ENCODE data around the gene SCAI. TPM values are rescaled to one million over a fixed set of nuclear protein-coding genes. Genes with fewer than 3 reads are reported as not detected.
"Not testable (repeated sequence)": the region's sequence is repeated elsewhere in the genome, so short reads cannot be mapped to it uniquely, and the experiment has no call there.

Gene SCAI
- total RNA-seq, 2 experiments from 2014 or later: 12.6 to 12.8 TPM

GRCh38 chr9:124964604-124965003, 178.7 kb downstream of the SCAI start:
- peak overlapping the region; percentile 92 for H3K27ac Mint-ChIP-seq
- H3K9me3 Mint-ChIP-seq: peaks cover under 1% of the 10 kb centered on the region
- peak overlapping the region; percentile 9 for H3K4me3 Mint-ChIP-seq
- POLR2A ChIA-PET: interaction anchor here (0.6 to 2.9 kb wide), 4 partner anchors 23 to 1324 kb away, joined by 3 to 28 read pairs (median 8); partner anchors contain the start of gene GOLGA1
- H3K36me3 Mint-ChIP-seq: peaks cover 12% of the 10 kb centered on the region
- H3K27me3 Mint-ChIP-seq: no peaks in the 10 kb centered on the region
- no peak for ATAC-seq (ENCODE audit: low read depth)
- peaks cover 18% of the 10 kb centered on the region for H3K4me1 Mint-ChIP-seq
- no peak for DNase-seq

- ATAC-seq (ENCODE audit: low read depth) (no peak), DNase-seq (no peak)
- H3K4me3 Mint-ChIP-seq: peak overlapping the region; percentile 9
- H3K27me3 Mint-ChIP-seq: no peaks in the 10 kb centered on the region
- peak overlapping the region; percentile 69 for H3K27ac Mint-ChIP-seq
- peaks cover 12% of the 10 kb centered on the region for H3K36me3 Mint-ChIP-seq
- peaks cover 18% of the 10 kb centered on the region for H3K4me1 Mint-ChIP-seq
- peaks cover 1% of the 10 kb centered on the region for H3K9me3 Mint-ChIP-seq
- POLR2A ChIA-PET: interaction anchor here (0.6 to 2.9 kb wide), 2 partner anchors 23 to 178 kb away, joined by 3 to 28 read pairs; partner anchors contain the start of gene GOLGA1
Observed at GRCh38 chr9:124964056-124964455, 179.3 kb downstream of the SCAI start.

- no peak for DNase-seq
- POLR2A ChIA-PET: no interaction called here
- Mint-ChIP-seq H3K4me1 (peaks cover 11% of the 10 kb centered on the region), H3K9me3 (peaks cover 1% of the 10 kb centered on the region), H3K27ac (no peak overlapping the region), H3K4me3 (no peak overlapping the region), H3K36me3 (peaks cover 9% of the 10 kb centered on the region), H3K27me3 (no peaks in the 10 kb centered on the region)
- ATAC-seq (ENCODE audit: low read depth): no peak
Observed at GRCh38 chr9:124960409-124960752, 182.9 kb downstream of the SCAI start.

GRCh38 chr9:124959671-124960408, 183.5 kb downstream of the SCAI start:
- ATAC-seq (ENCODE audit: low read depth); H3K27ac Mint-ChIP-seq; H3K4me3 Mint-ChIP-seq; H3K9me3 Mint-ChIP-seq; DNase-seq; H3K36me3 Mint-ChIP-seq; H3K27me3 Mint-ChIP-seq; H3K4me1 Mint-ChIP-seq: not testable (repeated sequence)
- POLR2A ChIA-PET: interaction anchor here (0.7 kb wide), 1 partner anchor 282 kb away, joined by 3 read pairs; no protein-coding TSS in a partner anchor

- Mint-ChIP-seq H3K27me3 (no peaks in the 10 kb centered on the region), H3K27ac (no peak overlapping the region), H3K4me1 (no peaks in the 10 kb centered on the region), H3K9me3 (no peaks in the 10 kb centered on the region), H3K36me3 (no peaks in the 10 kb centered on the region), H3K4me3 (no peak overlapping the region)
- POLR2A ChIA-PET: no interaction called here
- ATAC-seq (ENCODE audit: low read depth) (no peak), DNase-seq (no peak)
Observed at GRCh38 chr9:124954255-124954654, 189.1 kb downstream of the SCAI start.

GRCh38 chr9:124950050-124950718, 193.1 kb downstream of the SCAI start:
- Mint-ChIP-seq H3K9me3 (no peaks in the 10 kb centered on the region), H3K36me3 (peaks cover 2% of the 10 kb centered on the region), H3K27ac (no peak overlapping the region), H3K4me1 (no peaks in the 10 kb centered on the region), H3K4me3 (no peak overlapping the region), H3K27me3 (no peaks in the 10 kb centered on the region)
- DNase-seq: no peak
- ATAC-seq (ENCODE audit: low read depth): no peak
- POLR2A ChIA-PET: interaction anchor here (0.6 to 1.5 kb wide), 2 partner anchors 9 to 93 kb away, joined by 5 to 7 read pairs; partner anchors contain the start of gene GOLGA1

- DNase-seq (no peak), ATAC-seq (ENCODE audit: low read depth) (no peak)
- Mint-ChIP-seq H3K4me3 (no peak overlapping the region), H3K4me1 (no peaks in the 10 kb centered on the region), H3K9me3 (no peaks in the 10 kb centered on the region), H3K27me3 (no peaks in the 10 kb centered on the region), H3K36me3 (peaks cover 2% of the 10 kb centered on the region), H3K27ac (no peak overlapping the region)
- POLR2A ChIA-PET: interaction anchor here (1.5 kb wide), 1 partner anchor 8 kb away, joined by 7 read pairs; the partner anchor contains the start of gene GOLGA1
Observed at GRCh38 chr9:124949387-124949786, 193.9 kb downstream of the SCAI start.

- Mint-ChIP-seq H3K4me3 (no peak overlapping the region), H3K9me3 (no peaks in the 10 kb centered on the region), H3K4me1 (peaks cover 1% of the 10 kb centered on the region), H3K27ac (no peak overlapping the region), H3K36me3 (peaks cover 3% of the 10 kb centered on the region), H3K27me3 (no peaks in the 10 kb centered on the region)
- POLR2A ChIA-PET: no interaction called here
- DNase-seq (no peak), ATAC-seq (ENCODE audit: low read depth) (no peak)
Observed at GRCh38 chr9:124947727-124948391, 195.5 kb downstream of the SCAI start.

- Mint-ChIP-seq H3K27ac (no peak overlapping the region), H3K4me1 (peaks cover 10% of the 10 kb centered on the region), H3K27me3 (no peaks in the 10 kb centered on the region), H3K9me3 (no peaks in the 10 kb centered on the region), H3K4me3 (no peak overlapping the region), H3K36me3 (peaks cover 8% of the 10 kb centered on the region)
- no peak for ATAC-seq (ENCODE audit: low read depth)
- DNase-seq: no peak
- POLR2A ChIA-PET: no interaction called here
Observed at GRCh38 chr9:124946167-124946566, 197.2 kb downstream of the SCAI start.

- no peaks in the 10 kb centered on the region for H3K9me3 Mint-ChIP-seq
- peak; percentile 75 for DNase-seq
- H3K36me3 Mint-ChIP-seq: peaks cover 13% of the 10 kb centered on the region
- peak overlapping the region; percentile 98 for H3K27ac Mint-ChIP-seq
- POLR2A ChIA-PET: interaction anchor here (1.0 to 2.0 kb wide), 10 partner anchors 8 to 300 kb away, joined by 3 to 28 read pairs (median 8); partner anchors contain the start of genes ARPC5L, HSPA5, RPL35 and SCAI
- H3K27me3 Mint-ChIP-seq: no peaks in the 10 kb centered on the region
- ATAC-seq (ENCODE audit: low read depth): peak; percentile 62
- H3K4me1 Mint-ChIP-seq: peaks cover 24% of the 10 kb centered on the region
- peak overlapping the region; percentile 99 for H3K4me3 Mint-ChIP-seq
Observed at GRCh38 chr9:124941679-124942561, 201.4 kb downstream of the SCAI start.

- POLR2A ChIA-PET: interaction anchor here (0.6 to 2.0 kb wide), 11 partner anchors 8 to 301 kb away, joined by 3 to 28 read pairs (median 7); partner anchors contain the start of genes ARPC5L, HSPA5, RPL35 and SCAI
Observed at GRCh38 chr9:124940894-124941678, 202.2 kb downstream of the SCAI start, which contains the start of gene GOLGA1. Gene GOLGA1 (minus strand): TSS chr9:124941083. CDS start chr9:124938711, 2,372 bp downstream.

GRCh38 chr9:124940521-124940893, 202.8 kb downstream of the SCAI start:
- H3K27me3 Mint-ChIP-seq: no peaks in the 10 kb centered on the region
- H3K4me1 Mint-ChIP-seq: peaks cover 24% of the 10 kb centered on the region
- DNase-seq: no peak
- H3K27ac Mint-ChIP-seq: peak overlapping the region; percentile 85
- POLR2A ChIA-PET: interaction anchor here (1.2 to 1.8 kb wide), 2 partner anchors 25 to 71 kb away, joined by 3 to 28 read pairs; no protein-coding TSS in a partner anchor
- ATAC-seq (ENCODE audit: low read depth): peak; percentile 35
- H3K4me3 Mint-ChIP-seq: peak overlapping the region; percentile 99
- peaks cover 15% of the 10 kb centered on the region for H3K36me3 Mint-ChIP-seq
- no peaks in the 10 kb centered on the region for H3K9me3 Mint-ChIP-seq

More at GRCh38 chr9:124940894-124941678, 202.2 kb downstream of the SCAI start, which contains the start of gene GOLGA1:
- DNase-seq (peak; percentile 94), ATAC-seq (ENCODE audit: low read depth) (peak; percentile 86)
- H3K4me1 Mint-ChIP-seq: peaks cover 24% of the 10 kb centered on the region
- H3K27me3 Mint-ChIP-seq: no peaks in the 10 kb centered on the region
- H3K27ac Mint-ChIP-seq: peak within 1 kb of the TSS; percentile 98
- no peaks in the 10 kb centered on the region for H3K9me3 Mint-ChIP-seq
- H3K4me3 Mint-ChIP-seq: peak within 1 kb of the TSS; percentile 99
- H3K36me3 Mint-ChIP-seq: peaks cover 13% of the 10 kb centered on the region

All from activated naive CD8-positive, alpha-beta T cell treated with anti-CD3 and anti-CD28 coated beads, Interleukin-2, amount 10 ng/mL, durations not matched to agents 7 days and 5 days (primary cell).